Mucosa of stomach (tissue), 1 donor: ENCODE results near the gene PPP1R9B.

Experiments used
- H3K27me3 ChIP-seq: one replicate; pipeline ENCODE4 v1.7.0; 2013; ENCODE audit warnings: mild to moderate bottlenecking, low read length; ENCODE audit not compliant: control insufficient read depth, insufficient read depth
- H3K36me3 ChIP-seq: one replicate; pipeline ENCODE4 v1.7.0; 2013; ENCODE audit warnings: low read length; ENCODE audit not compliant: control insufficient read depth, insufficient read depth
- H3K4me1 ChIP-seq: one replicate; pipeline ENCODE4 v1.7.0; 2013; ENCODE audit warnings: mild to moderate bottlenecking, low read length; ENCODE audit not compliant: control insufficient read depth, insufficient read depth
- H3K4me3 ChIP-seq: one replicate; pipeline ENCODE4 v1.7.0; 2013; ENCODE audit warnings: low read length
- H3K9ac ChIP-seq: one replicate; pipeline ENCODE4 v1.7.0; 2013; ENCODE audit warnings: mild to moderate bottlenecking, low read length, moderate library complexity
- H3K9me3 ChIP-seq: one replicate; pipeline ENCODE4 v1.7.0; 2013; ENCODE audit warnings: mild to moderate bottlenecking, low read length, moderate library complexity; ENCODE audit not compliant: control insufficient read depth
- donor health status: Pancreatic carcinoma.

Gene PPP1R9B

GRCh38 chr17:50105811-50106210 is 44.7 kb downstream of the PPP1R9B start:
- Histone ChIP-seq H3K4me3 (no peak overlapping the region), H3K9ac (no peak overlapping the region), H3K9me3 (no peaks in the 10 kb centered on the region), H3K27me3 (no peaks in the 10 kb centered on the region), H3K36me3 (peaks cover 10% of the 10 kb centered on the region), H3K4me1 (peaks cover 24% of the 10 kb centered on the region)

GRCh38 chr17:50103941-50104340 is 46.5 kb downstream of the PPP1R9B start:
- H3K4me1 ChIP-seq = peaks cover 36% of the 10 kb centered on the region
- H3K27me3 ChIP-seq = no peaks in the 10 kb centered on the region
- no peaks in the 10 kb centered on the region for H3K9me3 ChIP-seq
- H3K9ac ChIP-seq = no peak overlapping the region
- H3K4me3 ChIP-seq = no peak overlapping the region
- H3K36me3 ChIP-seq = peaks cover 15% of the 10 kb centered on the region

- no peaks in the 10 kb centered on the region for H3K27me3 ChIP-seq
- H3K9me3 ChIP-seq = no peaks in the 10 kb centered on the region
- no peak overlapping the region for H3K9ac ChIP-seq
- peaks cover 15% of the 10 kb centered on the region for H3K36me3 ChIP-seq
- no peak overlapping the region for H3K4me3 ChIP-seq
- peaks cover 36% of the 10 kb centered on the region for H3K4me1 ChIP-seq
Observed at GRCh38 chr17:50103252-50103651, 47.2 kb downstream of the PPP1R9B start.

DNA sequence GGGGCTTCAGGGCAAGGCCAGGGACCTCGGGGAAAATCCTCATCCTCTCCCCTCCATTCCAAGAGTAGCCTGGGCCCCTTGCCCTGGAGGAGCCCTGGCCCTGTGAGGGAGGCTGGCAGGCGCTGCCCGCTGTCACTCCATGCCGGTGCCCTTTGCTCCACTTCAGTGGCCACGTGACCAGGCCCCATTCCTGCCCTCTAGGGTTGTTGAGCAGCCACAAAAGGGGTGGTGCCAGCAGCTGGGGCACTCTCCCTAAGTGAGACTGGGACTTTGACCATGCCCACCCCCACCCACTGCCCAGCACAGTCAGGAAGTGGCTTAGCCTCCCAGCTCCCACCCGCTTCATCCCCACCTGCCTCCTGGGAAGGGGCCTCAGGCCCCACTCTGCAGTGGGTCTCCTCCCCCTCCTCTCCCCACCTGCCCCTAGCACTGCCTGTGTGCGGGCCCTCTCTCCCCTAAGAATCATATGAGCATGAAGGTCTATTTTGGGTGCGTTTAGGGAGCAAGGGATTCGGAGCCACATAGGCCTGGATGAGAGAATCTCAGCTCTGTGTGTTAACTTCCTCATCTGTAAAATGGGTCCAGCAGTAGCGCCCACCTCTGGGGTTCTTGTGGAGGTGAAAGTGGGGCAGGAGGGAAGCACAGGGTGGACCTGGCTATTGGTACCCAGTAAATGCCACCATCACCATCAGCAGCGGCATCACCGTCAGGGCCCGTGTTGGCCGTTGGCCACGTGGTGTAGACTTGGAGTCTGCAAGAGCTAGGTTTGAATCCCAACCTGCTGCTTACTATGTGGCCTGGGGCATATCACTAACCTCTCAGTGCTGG is 48.1 kb downstream of the PPP1R9B start:
- Histone ChIP-seq H3K36me3 (peaks cover 8% of the 10 kb centered on the region), H3K9ac (peak overlapping the region; percentile 68), H3K4me1 (peaks cover 36% of the 10 kb centered on the region), H3K4me3 (no peak overlapping the region), H3K27me3 (no peaks in the 10 kb centered on the region), H3K9me3 (no peaks in the 10 kb centered on the region)

- H3K27me3 ChIP-seq = no peaks in the 10 kb centered on the region
- H3K4me1 ChIP-seq = peaks cover 39% of the 10 kb centered on the region
- H3K36me3 ChIP-seq = peaks cover 8% of the 10 kb centered on the region
- H3K9ac ChIP-seq = peak overlapping the region; percentile 68
- H3K9me3 ChIP-seq = no peaks in the 10 kb centered on the region
- H3K4me3 ChIP-seq = peak overlapping the region; percentile 20
Observed at GRCh38 chr17:50101346-50102163, 48.9 kb downstream of the PPP1R9B start.

DNA sequence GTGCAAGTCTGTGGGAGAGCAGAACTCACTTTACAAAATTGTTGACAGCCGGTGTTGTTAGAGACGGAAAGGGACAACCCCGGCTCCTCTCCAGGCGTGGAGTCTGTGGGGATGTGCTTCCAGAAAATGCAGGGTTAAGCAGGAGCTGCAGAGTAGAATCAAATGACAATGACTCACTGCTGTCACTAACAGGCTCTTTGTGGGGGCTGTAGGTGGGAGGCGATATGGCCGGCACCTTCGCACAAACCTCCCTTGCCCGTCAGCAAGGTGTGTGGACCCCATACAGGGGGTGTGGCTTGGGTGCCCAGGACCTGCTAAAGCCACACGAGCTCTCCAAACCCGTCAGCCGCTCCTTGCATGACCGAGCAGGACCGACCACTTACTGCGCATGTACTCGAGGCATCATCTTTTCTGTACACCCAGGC is 49.5 kb downstream of the PPP1R9B start:
- Histone ChIP-seq H3K9ac (peak overlapping the region; percentile 48), H3K9me3 (no peaks in the 10 kb centered on the region), H3K4me3 (peak overlapping the region; percentile 20), H3K27me3 (no peaks in the 10 kb centered on the region), H3K4me1 (peaks cover 45% of the 10 kb centered on the region), H3K36me3 (peaks cover 8% of the 10 kb centered on the region)

DNA sequence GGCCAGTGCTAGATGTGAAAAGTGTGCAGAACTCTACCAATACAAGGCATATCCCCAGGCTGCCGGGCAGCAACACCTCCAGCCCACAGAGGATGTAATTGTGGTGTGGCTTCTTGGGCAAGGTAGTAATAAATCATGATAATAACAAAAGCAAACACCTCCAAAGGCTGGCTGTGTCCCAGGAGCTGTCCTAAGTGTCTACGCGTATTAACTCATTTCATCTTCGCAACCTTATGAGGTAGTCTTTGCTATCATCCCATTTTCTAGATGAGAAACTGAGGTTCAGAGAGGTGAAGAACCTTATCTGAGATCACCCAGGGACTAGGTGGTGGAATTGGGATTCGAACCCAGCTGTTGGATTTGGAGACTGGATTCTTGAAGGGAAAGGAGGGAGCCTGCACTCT is 50.0 kb downstream of the PPP1R9B start:
- peak overlapping the region; percentile 48 for H3K9ac ChIP-seq
- H3K4me1 ChIP-seq = peaks cover 49% of the 10 kb centered on the region

GRCh38 chr17:50099003-50099402 is 51.5 kb downstream of the PPP1R9B start:
- peaks cover 49% of the 10 kb centered on the region for H3K4me1 ChIP-seq
- H3K9me3 ChIP-seq = no peaks in the 10 kb centered on the region
- no peak overlapping the region for H3K4me3 ChIP-seq
- H3K36me3 ChIP-seq = peaks cover 8% of the 10 kb centered on the region
- no peaks in the 10 kb centered on the region for H3K27me3 ChIP-seq
- H3K9ac ChIP-seq = no peak overlapping the region

More for the DNA sequence above, 50.0 kb downstream of the PPP1R9B start:
- peak overlapping the region; percentile 0 for H3K4me3 ChIP-seq
- peaks cover 8% of the 10 kb centered on the region for H3K36me3 ChIP-seq
- no peaks in the 10 kb centered on the region for H3K9me3 ChIP-seq
- no peaks in the 10 kb centered on the region for H3K27me3 ChIP-seq

DNA sequence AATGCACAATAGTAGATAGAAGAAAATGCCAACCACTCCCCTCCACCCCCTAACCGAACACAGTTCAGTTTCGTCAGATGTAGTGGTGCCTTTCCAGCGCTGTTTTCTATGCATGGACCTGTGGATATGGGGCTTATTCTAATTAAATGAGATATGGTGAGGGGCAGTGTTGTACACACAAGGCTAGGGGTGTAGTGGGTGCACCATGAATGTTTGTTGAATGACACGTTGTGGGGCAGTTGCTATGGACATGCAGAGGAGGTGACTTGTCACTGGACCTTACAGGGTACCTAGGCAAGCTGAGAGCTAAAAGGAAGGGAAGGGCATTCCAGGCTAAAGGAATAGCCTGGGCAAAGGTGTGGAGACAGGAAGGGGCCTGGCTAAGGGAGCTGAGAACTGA is 51.9 kb downstream of the PPP1R9B start:
- peaks cover 49% of the 10 kb centered on the region for H3K4me1 ChIP-seq
- no peaks in the 10 kb centered on the region for H3K27me3 ChIP-seq
- H3K36me3 ChIP-seq = peaks cover 8% of the 10 kb centered on the region
- H3K4me3 ChIP-seq = no peak overlapping the region
- H3K9ac ChIP-seq = no peak overlapping the region
- no peaks in the 10 kb centered on the region for H3K9me3 ChIP-seq

DNA sequence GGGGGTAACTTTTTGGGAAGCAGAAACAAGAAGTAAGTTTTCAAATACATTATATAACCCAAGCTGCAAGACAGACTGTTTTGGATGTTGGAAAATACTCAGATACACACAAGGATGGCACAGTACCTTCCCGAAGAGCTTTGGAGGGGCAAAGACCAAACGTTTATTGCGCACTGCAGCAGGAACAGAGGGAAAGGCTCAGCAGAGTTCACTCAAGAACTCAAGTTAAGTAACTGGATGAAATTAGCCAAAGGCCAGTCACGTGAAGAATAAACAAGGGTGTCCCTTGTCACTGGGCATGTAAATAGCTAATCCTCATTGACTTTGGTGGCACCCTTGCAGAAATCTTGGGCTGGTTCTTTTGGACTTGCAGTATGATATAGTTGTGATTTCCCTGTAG is 52.6 kb downstream of the PPP1R9B start:
- no peak overlapping the region for H3K9ac ChIP-seq
- no peaks in the 10 kb centered on the region for H3K9me3 ChIP-seq
- no peak overlapping the region for H3K4me3 ChIP-seq
- peaks cover 47% of the 10 kb centered on the region for H3K4me1 ChIP-seq
- peaks cover 8% of the 10 kb centered on the region for H3K36me3 ChIP-seq
- no peaks in the 10 kb centered on the region for H3K27me3 ChIP-seq

DNA sequence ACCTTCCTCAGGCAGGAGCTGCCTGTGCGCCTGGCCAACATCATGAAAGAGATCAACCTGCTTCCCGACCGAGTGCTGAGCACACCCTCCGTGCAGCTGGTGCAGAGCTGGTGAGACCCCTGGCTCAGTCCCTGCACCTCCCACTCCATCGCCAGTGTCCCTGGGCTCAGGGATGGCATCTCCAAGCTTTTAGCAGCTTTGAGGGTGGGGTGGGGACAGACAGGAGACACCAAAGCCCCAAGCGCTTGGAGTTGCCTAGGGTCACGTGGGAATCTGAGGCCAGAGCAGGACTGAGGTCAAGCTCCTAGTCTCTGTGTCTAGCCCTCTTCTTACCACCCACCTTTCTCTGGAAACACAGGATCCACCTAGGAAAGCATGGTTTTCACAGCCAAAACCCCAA is 53.0 kb downstream of the PPP1R9B start:
- peaks cover 42% of the 10 kb centered on the region for H3K4me1 ChIP-seq
- H3K36me3 ChIP-seq = peaks cover 8% of the 10 kb centered on the region
- no peak overlapping the region for H3K4me3 ChIP-seq
- H3K27me3 ChIP-seq = no peaks in the 10 kb centered on the region
- no peaks in the 10 kb centered on the region for H3K9me3 ChIP-seq
- H3K9ac ChIP-seq = no peak overlapping the region

DNA sequence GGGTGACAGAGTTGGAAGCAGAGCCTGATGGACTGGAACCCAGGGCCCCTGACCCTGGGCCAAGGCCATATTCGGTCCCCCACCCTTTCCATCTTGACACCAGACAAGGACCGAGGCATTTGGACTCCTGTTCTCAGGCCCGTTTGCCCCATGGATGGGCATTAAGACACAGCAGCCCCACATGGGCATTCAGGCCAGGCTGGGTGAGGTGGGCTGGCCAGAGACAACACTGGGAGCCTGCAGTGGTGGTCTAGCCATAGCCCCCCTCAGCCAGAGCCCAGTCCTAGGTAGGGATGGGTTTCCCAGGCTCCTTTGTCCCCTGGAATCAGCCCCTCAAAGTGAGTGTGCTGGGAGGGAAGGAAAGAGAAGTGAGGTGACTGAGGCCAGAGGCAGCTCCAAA is 53.7 kb downstream of the PPP1R9B start:
- Histone ChIP-seq H3K27me3 (no peaks in the 10 kb centered on the region), H3K9ac (peak overlapping the region; percentile 82), H3K9me3 (no peaks in the 10 kb centered on the region), H3K4me1 (peaks cover 35% of the 10 kb centered on the region), H3K36me3 (peaks cover 8% of the 10 kb centered on the region), H3K4me3 (no peak overlapping the region)
